GM21360 (cell line): ENCODE measurements around the gene USB1.

Experiments
- ATAC-seq: cut with Tn5 transposase; IDR thresholded peaks from one replicate; pipeline ENCODE4 v1.9.1; 2021; ENCODE audit warnings: mild to moderate bottlenecking, moderate library complexity; ENCODE audit not compliant: unreplicated experiment

Gene USB1

DNA sequence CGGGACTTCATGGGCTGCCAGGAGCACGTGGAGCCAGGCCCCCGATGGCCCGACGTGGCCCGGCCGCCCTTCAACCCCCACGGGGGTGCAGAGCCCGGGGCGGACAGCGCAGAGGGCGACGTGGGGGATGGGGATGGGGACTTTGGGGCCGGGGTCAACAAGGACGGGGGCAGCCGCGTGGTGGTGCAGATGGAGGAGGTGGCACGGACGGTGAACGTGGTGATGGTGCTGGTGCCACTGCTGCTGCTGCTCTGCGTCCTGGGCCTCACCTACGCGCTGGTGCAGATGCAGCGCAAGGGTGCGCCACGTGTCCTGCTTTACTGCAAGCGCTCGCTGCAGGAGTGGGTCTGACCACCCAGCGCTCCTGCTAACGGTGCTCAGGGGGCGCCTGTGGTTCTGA, 43.9 kb downstream of the USB1 start:
- no peak for ATAC-seq

DNA sequence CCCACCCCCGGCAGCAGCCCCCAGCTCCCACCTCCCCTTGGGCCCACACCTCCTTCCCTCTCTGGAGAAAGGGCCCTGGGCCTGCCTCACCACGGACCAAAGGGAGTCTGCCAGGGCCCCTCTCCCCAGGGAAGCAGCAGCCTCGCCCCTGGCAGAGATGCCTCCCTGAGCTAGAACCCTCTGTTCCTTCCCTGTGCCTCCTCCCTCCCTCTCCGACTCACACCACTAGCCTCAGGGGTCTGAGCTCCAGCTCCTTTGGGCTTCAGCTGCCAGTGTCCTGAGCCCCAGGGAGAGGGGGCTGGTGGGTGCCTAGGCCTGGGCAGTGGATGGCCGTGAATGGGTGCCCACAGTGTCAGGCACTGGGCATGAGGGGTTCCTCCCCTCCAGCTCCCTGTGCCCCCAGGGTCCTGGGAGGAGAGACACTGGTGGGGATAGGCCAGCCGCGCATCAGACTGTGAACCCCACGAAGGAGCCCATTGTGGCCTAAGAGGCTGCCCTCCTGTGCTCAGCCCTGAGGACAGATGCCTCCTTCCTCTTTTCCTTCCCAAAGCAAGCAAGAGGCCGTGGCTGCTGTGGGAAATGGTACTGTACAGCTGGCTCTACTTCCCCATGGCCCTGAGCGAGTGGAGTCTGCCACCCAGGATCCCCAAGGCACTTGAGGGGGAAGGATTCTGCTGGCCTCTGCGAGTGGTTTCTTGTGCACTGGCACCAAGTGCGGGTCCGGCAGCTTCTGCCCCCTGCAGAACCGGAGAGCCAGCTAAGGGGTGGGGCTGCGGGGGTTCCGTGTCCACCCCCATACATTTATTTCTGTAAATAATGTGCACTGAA, 45.1 kb downstream of the USB1 start:
- no peak for ATAC-seq

DNA sequence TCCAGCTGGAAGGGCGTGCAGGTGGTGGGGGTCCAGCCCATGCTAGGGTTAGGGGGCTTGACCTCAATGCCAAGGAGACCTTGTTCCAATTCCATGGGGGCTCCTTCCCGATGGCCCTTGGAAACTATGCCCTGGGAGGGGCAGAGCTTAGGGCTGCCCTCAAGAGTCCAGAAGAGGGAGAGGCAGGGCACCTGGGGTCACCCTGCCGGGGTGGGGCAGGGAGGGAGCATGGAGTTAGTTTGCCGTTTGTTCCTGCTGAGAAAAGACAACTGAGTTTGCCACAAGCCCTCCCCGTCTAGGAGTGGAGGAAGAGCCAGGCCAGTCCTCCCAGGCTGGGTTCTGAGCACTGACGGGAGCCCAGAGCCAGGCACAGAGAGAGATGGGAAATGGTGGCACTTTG, 45.7 kb downstream of the USB1 start:
- no peak for ATAC-seq

DNA sequence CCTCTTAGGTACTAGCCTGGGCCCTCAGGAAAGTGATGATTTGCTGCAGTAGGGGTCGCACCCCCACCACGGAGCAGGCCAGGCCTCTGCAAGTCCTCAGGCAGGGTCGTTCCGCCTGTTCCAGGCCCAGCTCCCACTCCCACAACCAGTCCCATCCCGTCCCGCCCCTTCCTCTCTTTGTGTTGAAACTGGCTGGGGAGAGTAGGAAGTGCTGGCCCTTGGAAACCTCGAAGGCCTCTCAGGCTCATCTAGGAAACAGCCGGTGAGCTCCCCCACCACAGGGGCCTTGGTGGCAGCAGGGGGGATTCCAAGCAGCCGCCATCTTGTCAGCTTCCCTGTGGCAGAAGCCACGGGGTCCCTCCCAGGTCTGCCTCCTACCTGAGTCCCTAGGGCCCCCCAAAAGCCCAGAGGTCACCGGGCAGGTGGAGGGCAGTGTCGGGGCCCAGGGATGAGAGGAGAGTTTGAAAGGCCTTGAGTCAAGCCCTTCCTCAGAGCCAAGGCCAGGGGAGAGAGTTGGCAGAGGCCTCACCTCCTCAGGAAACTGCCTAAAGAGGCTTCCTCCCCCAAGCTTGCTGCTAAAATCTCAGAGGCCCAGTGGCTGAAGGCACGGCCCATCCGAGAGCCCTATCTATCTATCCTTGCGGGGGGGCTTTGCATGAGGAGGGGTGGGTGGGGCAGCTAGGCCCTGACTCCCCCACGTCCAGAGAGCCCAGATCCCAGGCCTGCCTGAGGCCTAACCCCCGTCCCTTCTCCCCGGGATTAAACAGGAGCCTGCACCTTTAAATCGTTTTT, 46.5 kb downstream of the USB1 start:
- ATAC-seq: no peak

DNA sequence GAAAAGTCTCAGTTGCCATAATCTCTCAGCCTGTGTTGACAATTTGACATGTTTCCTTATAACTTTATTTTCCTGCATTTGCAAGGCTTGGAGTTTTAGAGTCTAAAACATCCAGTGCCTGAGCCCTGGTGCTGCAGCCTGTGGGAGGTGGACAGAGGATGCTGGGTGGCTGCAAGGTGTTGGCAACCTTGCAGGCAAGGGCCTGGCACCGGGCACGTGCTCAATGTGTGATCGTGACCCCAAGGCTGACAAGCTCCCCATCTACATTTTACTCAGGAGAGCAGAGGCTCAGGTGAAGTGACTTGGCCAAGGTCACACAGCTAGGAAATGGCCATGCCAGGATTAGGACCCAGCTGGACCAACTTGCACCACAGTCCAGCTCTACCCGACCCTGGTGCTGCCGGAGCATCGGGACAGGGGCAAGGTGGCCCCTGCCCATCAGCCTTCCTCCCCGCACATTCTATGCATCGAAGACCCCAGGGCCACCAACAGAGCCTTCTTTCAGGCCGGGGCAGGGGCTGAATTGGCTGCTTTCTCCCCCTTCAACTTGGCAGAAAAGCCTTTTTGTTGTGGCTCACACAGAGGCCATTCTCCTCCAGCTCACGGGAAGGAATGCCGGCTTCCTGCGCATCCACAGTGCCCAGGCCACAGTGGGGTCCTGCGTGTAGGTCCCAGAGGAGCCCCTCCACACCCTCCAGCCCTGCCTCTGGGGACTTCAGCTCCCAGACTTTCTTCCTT, 47.5 kb downstream of the USB1 start:
- no peak for ATAC-seq

DNA sequence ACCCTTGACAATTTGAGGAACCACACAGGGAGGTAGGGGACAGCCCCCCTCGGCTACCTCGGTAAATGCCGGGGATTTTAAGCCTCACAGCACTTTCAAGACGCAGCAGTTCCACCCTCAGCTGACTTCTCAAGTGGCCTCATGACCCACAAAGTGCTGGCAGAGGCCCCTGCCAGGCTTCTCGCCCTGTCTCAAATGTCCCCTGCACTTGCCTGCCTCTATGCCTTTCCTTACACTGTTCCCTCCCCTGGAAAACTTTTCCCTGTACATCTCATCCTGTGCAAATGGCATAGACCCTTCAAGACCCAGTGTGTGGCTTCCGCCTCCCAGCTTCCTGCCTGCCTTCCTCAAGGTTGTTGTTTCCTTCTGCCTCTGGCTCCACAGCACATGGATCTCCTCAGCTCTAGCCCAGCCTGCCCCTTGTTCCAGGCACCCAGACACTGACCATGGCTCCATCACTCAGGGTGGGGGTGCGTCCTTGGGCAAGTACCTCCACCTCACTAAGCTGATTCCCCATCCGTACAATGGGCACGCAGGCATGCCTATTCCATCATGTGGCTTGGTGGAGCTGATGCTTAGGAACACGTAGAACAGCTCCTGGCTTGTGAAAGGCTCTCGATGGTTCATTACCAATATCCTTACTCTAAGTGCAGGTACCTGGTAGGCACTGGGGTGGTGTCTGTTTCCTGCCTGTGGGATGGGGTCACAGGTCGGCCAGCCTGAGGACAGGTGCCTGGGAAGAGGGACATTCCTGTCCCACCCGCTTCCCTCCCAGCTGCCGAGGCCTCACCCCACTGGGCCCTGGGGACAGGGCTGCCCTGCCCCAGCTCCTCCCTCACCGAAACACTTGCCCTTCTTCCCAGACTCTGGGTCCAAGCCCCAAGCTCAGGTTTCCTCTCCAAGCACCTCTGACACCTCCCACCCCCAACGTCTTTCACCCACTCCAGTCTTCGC, 48.3 kb downstream of the USB1 start:
- ATAC-seq: no peak

DNA sequence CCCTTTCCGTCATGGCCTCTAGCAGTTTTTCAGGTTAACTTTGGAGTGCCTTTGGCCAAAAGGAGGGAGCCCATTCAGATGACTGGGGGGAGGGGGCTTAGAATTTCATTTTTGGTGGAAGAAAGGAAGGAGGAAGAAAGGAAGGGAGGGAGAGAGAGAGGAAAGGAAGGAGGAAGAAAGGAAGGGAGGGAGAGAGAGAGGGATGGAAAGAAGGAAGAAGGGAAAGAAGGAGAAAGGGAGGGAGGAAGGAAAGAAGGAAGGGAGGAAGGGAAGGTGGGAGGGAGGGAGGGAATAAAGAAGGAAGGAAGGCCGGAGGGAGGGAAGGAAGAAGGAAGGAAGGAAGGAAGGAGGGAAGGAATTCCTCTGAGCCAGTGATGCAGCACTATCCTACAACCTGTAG, 50.1 kb downstream of the USB1 start:
- no peak for ATAC-seq

DNA sequence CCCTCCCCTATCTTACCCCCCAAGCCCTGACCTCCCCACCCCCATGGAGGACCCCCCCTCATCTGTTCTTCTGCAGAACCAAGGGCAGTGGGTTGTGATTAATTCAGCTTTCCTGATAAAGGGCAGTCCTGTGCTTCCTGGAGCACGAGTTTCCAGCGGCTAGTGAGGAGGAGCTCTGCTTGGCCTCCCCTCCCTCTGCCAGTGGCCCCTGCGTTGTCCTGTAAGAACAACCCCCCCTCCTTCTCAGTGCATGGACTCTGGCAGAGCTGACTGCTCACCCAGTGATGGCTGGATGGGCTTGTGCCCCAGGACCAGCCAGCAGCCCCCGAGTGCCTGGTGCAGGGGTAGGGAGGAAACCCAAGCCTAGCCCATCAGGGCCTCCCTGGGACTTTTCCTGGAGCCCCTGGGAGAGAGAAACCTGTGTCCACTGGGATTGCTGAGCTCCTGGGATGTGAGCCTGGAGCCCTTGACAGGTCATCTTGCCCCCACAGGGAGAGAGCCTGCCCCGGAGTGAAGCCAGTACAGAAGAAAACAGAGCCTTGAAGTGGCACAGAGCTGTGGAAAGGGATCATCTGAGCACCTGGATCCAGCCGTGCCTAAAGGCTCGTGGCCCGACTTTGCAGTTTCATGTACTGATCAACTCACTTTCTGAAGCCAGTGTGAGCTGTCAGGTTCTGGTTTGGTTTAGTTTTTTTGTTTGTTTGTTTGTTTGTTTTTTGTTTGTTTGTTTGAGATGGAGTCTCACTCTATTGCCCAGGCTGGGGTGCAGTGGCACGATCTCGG, 50.8 kb downstream of the USB1 start:
- ATAC-seq: no peak

DNA sequence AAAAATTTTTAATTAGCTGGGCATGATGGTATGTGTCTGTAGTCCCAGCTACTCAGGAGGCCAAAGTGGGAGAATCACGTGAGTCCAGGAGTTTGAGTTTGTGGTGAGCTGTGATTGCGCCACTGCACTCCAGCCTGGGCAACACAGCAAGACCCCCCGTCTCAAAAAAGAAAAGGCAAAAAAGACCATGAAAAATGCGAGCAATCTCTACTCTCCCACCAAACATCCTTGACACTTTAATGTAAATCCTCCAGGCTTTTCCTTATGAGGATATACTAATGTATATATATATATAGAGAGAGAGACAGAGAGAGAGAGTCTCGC, 52.4 kb downstream of the USB1 start:
- ATAC-seq: no peak

DNA sequence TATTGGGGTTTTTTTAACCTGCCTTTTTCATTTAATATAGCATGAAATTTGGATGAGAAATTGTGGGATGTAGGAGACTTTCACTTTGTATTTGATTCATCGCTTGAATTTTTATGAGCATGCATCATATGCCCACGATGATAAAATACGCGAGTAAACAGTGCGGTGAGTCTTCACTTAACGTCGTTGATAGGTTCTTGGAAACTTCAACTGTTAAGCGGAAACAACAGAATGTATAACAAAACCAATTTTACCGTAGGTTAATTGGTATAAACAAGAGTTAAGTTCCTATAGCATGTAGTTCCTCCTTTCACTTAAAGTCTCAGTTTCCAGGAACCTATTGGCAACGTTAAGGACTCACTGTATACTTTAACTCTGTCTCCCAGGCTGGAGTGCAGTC, 53.1 kb downstream of the USB1 start:
- no peak for ATAC-seq

DNA sequence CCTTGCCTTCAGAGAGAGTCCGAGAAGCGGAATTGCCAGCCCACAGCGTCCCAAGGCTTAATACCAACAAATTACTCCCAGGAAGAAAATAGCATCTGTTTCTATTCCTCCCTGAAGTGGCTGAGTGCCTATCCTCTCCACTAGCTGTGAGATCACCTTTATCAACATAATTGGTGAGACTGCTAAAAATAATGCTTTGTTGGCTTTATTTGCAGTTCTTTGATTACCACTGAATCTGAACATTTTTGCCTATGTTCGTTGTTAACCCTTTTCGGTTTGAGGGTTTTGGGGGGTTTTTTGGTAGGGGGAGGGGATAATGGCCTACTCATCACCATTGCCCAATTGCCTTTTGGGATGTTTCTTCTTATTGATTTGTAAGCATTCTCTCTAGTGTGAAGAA, 55.4 kb downstream of the USB1 start:
- ATAC-seq: no peak

DNA sequence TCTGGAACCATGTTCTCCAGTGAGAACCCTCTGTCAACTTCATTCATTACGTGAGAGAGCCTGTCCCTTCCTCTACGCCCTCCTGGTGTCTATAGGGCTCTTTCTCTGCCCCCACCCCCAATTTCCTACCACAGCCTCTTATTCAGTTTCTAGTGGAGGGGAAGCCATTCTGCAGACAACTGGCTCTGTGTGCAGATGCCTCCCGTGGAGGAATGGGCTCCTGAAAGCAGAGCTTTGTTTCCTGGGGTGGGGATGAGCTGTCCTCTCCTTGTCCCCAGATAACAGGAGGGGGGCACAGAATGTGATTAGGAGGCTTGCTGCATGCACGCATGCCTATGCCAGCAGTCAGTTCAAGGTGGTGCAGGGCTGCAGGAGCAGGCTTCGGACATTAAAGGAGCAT, 55.9 kb downstream of the USB1 start:
- no peak for ATAC-seq

DNA sequence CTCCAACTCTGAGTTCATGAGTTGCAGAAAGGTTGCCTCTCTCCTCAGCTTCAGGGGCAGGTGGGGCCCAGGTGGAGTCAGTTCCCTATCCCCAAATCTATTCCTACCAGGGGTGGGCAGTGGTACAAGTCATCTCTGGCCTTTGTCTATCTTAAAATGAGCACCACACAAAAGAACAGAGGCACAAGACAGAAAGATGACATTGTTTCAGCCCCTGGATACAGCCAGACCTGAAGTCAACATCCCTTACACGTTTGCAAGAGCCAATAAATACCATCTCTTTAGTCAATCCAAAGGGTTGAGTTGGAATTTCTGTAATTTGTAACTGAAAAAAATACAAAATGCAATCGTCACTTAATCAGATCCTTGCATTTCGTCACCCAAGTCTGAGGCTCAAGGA, 56.6 kb downstream of the USB1 start:
- no peak for ATAC-seq

DNA sequence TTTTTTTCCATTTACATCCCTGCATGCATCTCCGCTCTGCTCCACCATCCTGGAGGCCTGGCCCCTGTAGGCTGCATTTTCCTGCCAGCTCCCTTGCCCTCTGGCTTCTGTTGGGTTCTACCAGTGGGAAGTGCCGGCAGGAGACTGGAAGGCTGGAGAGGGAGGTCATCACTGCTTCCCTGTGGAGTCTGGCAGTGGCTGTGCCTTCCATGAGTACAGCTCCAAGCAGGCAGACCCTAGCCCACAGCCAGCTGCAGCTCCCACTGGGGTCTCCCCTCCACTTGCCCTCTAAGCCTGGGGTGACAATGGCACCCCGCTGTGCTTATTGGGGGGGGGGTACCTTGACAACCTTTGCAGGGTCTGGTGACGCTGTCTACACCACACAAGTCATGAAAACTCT, 61.6 kb downstream of the USB1 start:
- ATAC-seq: no peak

DNA sequence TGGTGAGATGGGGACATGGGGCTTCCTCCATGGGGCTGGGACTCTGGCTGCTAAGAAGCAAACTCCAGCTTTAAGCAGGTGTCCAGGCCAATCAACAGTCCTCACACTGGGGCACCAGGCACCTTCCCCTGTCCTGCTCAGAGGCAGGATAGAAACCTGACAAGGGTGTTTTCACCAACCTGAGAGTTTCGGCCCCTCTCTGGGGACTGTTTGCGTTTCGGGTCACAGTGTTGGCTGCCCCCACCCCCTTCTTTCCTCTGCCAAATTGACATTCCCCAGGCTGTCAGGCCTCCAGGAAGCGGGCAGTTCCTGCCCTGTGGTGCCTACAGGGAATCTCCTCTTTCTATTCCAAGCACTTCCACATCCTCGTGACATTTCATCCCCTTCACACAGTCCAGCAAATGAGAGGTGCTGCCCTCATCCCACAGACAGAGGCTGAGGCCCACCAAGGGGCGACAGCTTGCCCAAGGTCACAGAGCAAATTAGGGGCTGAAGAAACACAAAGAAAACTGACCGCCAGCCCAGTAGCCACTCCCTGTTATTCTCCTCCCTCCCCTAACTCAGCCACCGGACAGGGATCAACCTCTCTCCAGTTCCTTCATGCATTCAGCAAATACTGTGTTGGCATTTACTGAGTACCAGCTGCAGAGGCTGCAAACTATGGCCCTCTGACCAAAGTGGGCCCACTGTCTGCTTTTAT, 62.3 kb downstream of the USB1 start:
- no peak for ATAC-seq

DNA sequence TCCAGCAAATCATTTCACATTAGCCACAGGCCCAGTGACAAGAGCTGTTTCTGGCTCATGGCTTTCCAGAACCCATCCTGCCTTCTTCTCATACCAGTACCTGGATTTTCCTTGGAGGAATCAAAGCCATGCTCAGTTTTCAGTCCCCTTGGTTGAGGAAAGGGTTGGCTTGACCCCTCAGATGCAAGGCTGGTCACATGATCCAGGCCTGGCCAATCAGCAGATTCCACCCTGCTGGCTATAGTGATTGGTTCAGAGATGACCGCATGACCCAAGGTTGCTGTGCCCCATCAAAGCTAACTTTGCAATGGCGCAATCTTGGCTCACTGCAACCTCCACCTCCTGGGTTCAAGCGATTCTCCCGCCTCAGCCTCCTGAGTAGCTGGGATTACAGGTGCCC, 69.4 kb downstream of the USB1 start:
- no peak for ATAC-seq
